GM21526 (cell line): ENCODE measurements around the gene SYNRG.

Source experiments
- ATAC-seq: cut with Tn5 transposase; IDR thresholded peaks from one replicate; pipeline ENCODE4 v1.9.1; 2021; ENCODE audit warnings: moderate library complexity; ENCODE audit not compliant: unreplicated experiment, low FRiP score

The SYNRG gene

GRCh38 chr17:37607637-37608331, 1.4 kb downstream of the SYNRG start:
- ATAC-seq, result no peak

GRCh38 chr17:37605813-37606505, 3.3 kb downstream of the SYNRG start:
- ATAC-seq, result no peak

- no peak for ATAC-seq
These were observed 4.1 kb downstream of the SYNRG start for GRCh38 chr17:37605081-37605480.

GRCh38 chr17:37604556-37604955, 4.7 kb downstream of the SYNRG start:
- ATAC-seq, result no peak

GRCh38 chr17:37598145-37598544, 11.1 kb downstream of the SYNRG start:
- ATAC-seq, result no peak

DNA sequence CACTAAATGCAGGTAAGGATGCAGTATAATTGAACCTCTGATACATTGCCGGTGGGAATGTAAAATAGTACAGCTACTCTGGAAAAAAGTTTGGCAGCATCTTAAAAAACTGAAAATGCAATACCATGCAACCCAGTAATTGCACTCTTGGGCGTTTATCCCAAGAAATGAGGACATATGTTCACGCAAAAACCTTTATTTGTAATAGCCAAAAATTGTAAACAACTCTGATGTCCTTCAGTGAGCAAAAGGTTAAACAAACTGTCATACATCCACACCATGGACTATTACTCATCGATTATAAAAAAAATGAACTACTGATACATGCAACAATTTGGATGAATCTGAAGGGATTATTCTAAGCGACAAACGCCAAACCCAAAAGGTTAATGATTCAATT, 16.9 kb downstream of the SYNRG start:
- ATAC-seq, result no peak

DNA sequence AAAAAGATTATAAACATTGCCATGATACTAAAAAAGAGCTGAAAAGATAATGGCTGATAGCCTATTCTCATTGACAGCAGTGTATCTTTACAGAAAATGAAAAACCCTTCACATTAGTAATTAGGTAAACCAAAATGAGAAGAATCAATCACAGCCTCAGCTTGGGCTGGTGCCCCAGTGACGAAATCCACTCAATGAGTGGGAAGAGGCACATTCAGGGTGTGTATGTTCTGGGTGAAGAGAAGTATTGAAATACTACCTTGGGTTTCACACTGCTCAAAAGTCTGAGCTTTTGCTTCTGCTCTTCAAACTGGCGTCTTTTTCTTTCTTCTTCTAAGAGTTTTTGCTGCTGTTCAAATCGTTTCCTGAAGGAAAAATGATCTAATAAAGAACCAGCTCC, 24.2 kb downstream of the SYNRG start:
- no peak for ATAC-seq

DNA sequence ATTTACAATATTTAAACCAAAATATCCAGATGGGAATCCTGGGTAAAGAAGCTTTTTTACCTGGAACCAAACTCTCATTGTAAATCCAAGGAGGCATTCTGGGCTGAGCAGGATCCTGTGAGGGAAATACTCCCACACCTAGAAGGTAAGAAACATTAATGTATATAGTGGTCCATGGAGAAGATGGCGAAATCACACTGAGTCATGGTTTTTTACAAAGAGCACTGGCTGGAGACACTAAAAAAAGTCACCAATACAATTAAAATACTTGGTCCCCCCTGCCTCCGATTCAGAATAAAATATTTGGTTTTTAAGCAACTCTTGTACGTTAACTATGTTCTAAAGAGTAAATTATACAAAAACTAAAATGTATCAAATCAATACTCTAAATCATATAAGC, 32.9 kb downstream of the SYNRG start:
- no peak for ATAC-seq

GRCh38 chr17:37574427-37574826, 34.8 kb downstream of the SYNRG start:
- ATAC-seq, result no peak

GRCh38 chr17:37571674-37572073, 37.5 kb downstream of the SYNRG start:
- no peak for ATAC-seq

DNA sequence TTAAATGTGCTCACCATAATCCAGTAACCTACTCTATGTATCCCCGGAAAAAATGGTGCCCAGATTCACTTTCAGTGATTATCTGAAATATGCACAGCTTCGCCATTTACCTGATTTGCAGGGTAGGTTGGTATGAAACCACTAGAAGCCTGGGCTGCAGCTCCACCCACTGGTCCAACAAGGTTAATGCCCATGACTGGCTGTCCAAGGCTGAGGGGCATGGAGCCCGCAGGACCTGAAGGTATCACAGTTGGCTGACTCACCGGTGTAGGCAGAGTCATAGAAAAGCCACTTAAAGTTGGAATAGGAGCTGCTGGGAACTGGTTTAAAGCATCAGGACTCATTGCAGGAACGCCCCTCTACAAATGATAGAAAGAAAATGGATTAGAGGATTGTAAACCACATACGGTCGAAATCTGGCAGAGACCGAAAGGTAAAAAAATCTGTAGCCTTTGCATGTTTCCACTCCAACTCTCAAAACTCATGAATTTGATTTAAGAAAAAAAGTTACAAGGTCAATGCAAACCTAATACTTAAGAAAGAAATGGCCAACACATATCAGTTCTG, 38.6 kb downstream of the SYNRG start:
- ATAC-seq, result no peak

DNA sequence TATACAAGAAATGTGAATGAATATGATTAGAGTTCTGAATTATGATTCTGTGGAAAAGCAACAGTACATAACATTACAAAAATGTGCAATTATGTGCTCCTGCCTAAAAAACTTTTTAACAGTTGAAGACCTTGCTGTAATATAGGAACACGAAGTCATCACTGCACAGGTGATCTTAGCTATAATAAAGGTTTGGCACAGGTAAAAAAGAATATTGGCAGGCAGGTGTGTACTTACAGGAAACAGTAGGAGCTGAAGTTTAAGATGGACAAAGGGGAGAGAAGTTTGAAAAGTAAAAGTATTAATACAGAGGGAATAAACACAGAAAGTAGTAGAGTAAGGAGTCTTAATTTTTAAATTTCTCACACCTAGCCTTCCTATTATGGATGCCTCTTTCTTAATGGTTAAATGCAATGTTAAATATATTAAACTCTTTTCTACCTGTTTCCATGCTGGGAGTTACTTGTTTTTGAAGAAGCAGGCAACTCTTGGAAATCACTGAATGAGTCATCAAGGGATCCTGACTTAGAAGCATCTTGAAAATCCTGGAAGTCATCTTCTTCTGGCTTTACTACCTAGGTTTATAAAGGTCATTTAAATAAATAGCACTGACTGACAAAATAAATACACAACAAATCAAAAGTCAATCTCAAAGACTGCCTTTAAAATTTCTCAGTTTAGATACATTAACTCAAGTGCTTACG, 40.7 kb downstream of the SYNRG start:
- ATAC-seq, result no peak

GRCh38 chr17:37567538-37567937, 41.7 kb downstream of the SYNRG start:
- no peak for ATAC-seq

- ATAC-seq, result no peak
These were observed 42.1 kb downstream of the SYNRG start for GRCh38 chr17:37567137-37567536.

DNA sequence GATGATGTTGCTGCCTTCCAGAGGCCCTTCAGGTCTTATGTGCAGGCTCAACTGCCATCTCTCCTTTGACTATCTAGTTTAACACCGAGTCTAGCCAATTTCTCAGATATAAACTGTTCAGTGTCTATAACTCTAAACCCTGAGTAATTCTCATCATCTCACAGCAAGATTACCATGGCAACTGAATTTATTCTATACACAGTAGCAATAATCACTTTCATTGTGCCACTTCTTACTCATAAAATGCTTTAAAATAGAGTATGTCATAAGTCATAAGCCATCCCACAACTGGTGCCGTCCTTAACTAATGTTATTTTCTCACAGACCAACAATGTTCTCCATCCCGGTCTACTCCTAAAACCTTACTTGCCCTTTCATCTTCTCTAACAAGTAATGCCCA, 45.0 kb downstream of the SYNRG start:
- ATAC-seq, result no peak

GRCh38 chr17:37562016-37562745, 47.0 kb downstream of the SYNRG start:
- ATAC-seq, result no peak

DNA sequence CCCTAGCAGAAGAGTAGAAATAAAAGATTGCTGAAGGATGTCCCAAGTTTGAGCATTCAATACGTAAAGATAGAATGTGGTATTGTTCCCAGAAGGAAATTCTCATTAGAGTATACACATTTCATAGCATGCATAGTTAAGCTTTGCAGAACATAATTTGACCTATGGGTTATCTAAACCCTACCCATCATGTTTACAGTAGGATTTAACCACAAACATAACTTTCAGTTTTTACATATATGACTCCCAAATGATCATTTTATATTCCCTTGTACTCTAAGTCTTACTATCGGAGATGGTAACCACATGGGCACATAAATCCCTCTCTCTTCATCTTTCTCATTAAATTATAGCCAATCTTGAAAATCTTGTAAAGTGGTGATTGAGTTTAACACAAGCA, 50.9 kb downstream of the SYNRG start:
- no peak for ATAC-seq

GRCh38 chr17:37557482-37557881, 51.7 kb downstream of the SYNRG start:
- ATAC-seq, result no peak

DNA sequence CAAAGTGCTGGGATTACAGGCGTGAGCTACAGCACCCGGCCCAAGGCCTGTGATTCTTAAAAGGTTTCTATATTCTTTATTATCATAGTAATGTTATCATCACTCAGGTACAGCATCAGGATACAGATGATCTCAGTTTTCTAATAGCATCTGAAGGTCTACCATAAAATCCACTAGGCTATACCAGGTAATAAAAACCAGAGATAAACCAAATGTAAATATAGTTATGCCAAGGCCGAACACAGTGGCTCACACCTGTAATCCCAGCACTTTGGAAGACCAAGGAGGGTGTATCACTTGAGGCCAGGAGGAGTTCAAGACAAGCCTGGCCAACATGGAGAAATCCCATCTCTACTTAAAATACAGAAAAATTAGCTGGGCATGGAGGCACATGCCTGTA, 53.8 kb downstream of the SYNRG start:
- ATAC-seq, result no peak

- ATAC-seq, result no peak
These were observed 55.7 kb downstream of the SYNRG start for GRCh38 chr17:37553401-37553966.
